Activated T-cell treated with anti-CD3 and anti-CD28 coated beads, Interleukin-2, amount 50 U/mL, for 4 hours (primary cell): ENCODE results near the gene DGKD. TPM values are rescaled to one million over a fixed set of nuclear protein-coding genes. Genes with fewer than 3 reads are reported as not detected.

Source experiments
- ATAC-seq, 2 donors: fragments of 200-7000 bp; cut with Tn5 transposase; one replicate each; pipeline ENCODE4 v1.10.0; 2021
- DNase-seq: peaks from one replicate; pipeline ENCODE4 v3.0.0-alpha.2; 2020
- H3K27me3 Mint-ChIP-seq: one replicate; pipeline ENCODE4 v1.8.0; 2021; ENCODE audit warnings: low read depth, mixed read lengths
- H3K36me3 Mint-ChIP-seq: one replicate; pipeline ENCODE4 v1.8.0; 2022; ENCODE audit warnings: mixed read lengths; ENCODE audit not compliant: insufficient read depth
- H3K4me1 Mint-ChIP-seq: one replicate; pipeline ENCODE4 v1.8.0; 2021; ENCODE audit warnings: low read depth, mixed read lengths
- H3K4me3 Mint-ChIP-seq: one replicate; pipeline ENCODE4 v1.8.0; 2021; ENCODE audit warnings: mild to moderate bottlenecking, moderate library complexity, mixed read lengths
- H3K9me3 Mint-ChIP-seq: one replicate; pipeline ENCODE4 v1.8.0; 2021; ENCODE audit warnings: mixed read lengths
- total RNA-seq, 3 donors: library from RNA; stranded (reverse); gene quantifications; one replicate each; pipeline ENCODE4 v1.2.1, GENCODE V29; 2021

DGKD gene
- total RNA-seq, 3 donors from 2014 or later: 38.8 to 44.9 (median 39.3) TPM

- Mint-ChIP-seq H3K36me3 (peaks cover 21% of the 10 kb centered on the region), H3K9me3 (peaks cover 7% of the 10 kb centered on the region), H3K4me3 (peak overlapping the region; percentile 67), H3K27me3 (no peaks in the 10 kb centered on the region), H3K4me1 (peaks cover 95% of the 10 kb centered on the region)
- ATAC-seq (peak; percentile 38 to 42), DNase-seq (peak; percentile 44)
Observed at GRCh38 chr2:233422050-233422639, 67.9 kb downstream of the DGKD start.

GRCh38 chr2:233422649-233423551, 68.6 kb downstream of the DGKD start:
- peaks cover 23% of the 10 kb centered on the region for H3K36me3 Mint-ChIP-seq
- H3K4me3 Mint-ChIP-seq: no peak overlapping the region
- ATAC-seq (no peak), DNase-seq (no peak)
- H3K4me1 Mint-ChIP-seq: peaks cover 94% of the 10 kb centered on the region
- peaks cover 7% of the 10 kb centered on the region for H3K9me3 Mint-ChIP-seq
- no peaks in the 10 kb centered on the region for H3K27me3 Mint-ChIP-seq

GRCh38 chr2:233423552-233423860, 69.2 kb downstream of the DGKD start:
- no peak overlapping the region for H3K4me3 Mint-ChIP-seq
- no peak for ATAC-seq
- H3K4me1 Mint-ChIP-seq: peaks cover 95% of the 10 kb centered on the region
- H3K9me3 Mint-ChIP-seq: peaks cover 7% of the 10 kb centered on the region
- no peak for DNase-seq
- H3K27me3 Mint-ChIP-seq: no peaks in the 10 kb centered on the region
- H3K36me3 Mint-ChIP-seq: peaks cover 24% of the 10 kb centered on the region

GRCh38 chr2:233424154-233424951, 70.1 kb downstream of the DGKD start:
- Mint-ChIP-seq H3K4me1 (peaks cover 95% of the 10 kb centered on the region), H3K4me3 (no peak overlapping the region), H3K27me3 (no peaks in the 10 kb centered on the region), H3K9me3 (peaks cover 7% of the 10 kb centered on the region), H3K36me3 (peaks cover 24% of the 10 kb centered on the region)
- no peak for ATAC-seq
- no peak for DNase-seq

- H3K27me3 Mint-ChIP-seq: no peaks in the 10 kb centered on the region
- H3K4me1 Mint-ChIP-seq: peaks cover 89% of the 10 kb centered on the region
- DNase-seq (peak; percentile 56), ATAC-seq (peak; percentile 86 to 91)
- peaks cover 24% of the 10 kb centered on the region for H3K36me3 Mint-ChIP-seq
- H3K9me3 Mint-ChIP-seq: peaks cover 7% of the 10 kb centered on the region
- H3K4me3 Mint-ChIP-seq: no peak overlapping the region
Observed at GRCh38 chr2:233426619-233427342, 72.5 kb downstream of the DGKD start.

GRCh38 chr2:233428008-233428407, 73.7 kb downstream of the DGKD start:
- H3K36me3 Mint-ChIP-seq: peaks cover 26% of the 10 kb centered on the region
- no peaks in the 10 kb centered on the region for H3K27me3 Mint-ChIP-seq
- H3K4me3 Mint-ChIP-seq: no peak overlapping the region
- H3K4me1 Mint-ChIP-seq: peaks cover 80% of the 10 kb centered on the region
- peaks cover 7% of the 10 kb centered on the region for H3K9me3 Mint-ChIP-seq
- ATAC-seq: no peak
- DNase-seq: no peak

- no peak for DNase-seq
Observed at GRCh38 chr2:233428438-233428837, 74.1 kb downstream of the DGKD start.

GRCh38 chr2:233429175-233429897, 75.0 kb downstream of the DGKD start:
- Mint-ChIP-seq H3K9me3 (peaks cover 7% of the 10 kb centered on the region), H3K36me3 (peaks cover 24% of the 10 kb centered on the region), H3K27me3 (no peaks in the 10 kb centered on the region), H3K4me3 (no peak overlapping the region), H3K4me1 (peaks cover 69% of the 10 kb centered on the region)
- ATAC-seq (no peak), DNase-seq (no peak)

More at GRCh38 chr2:233428438-233428837, 74.1 kb downstream of the DGKD start:
- Mint-ChIP-seq H3K9me3 (peaks cover 7% of the 10 kb centered on the region), H3K4me3 (no peak overlapping the region), H3K27me3 (no peaks in the 10 kb centered on the region), H3K4me1 (peaks cover 76% of the 10 kb centered on the region), H3K36me3 (peaks cover 26% of the 10 kb centered on the region)
- no peak for ATAC-seq

GRCh38 chr2:233430081-233430480, 75.8 kb downstream of the DGKD start:
- H3K9me3 Mint-ChIP-seq: peaks cover 7% of the 10 kb centered on the region
- no peak for ATAC-seq
- H3K36me3 Mint-ChIP-seq: peaks cover 28% of the 10 kb centered on the region
- no peaks in the 10 kb centered on the region for H3K27me3 Mint-ChIP-seq
- H3K4me1 Mint-ChIP-seq: peaks cover 67% of the 10 kb centered on the region
- no peak for DNase-seq
- no peak overlapping the region for H3K4me3 Mint-ChIP-seq

GRCh38 chr2:233430651-233431050, 76.4 kb downstream of the DGKD start:
- no peaks in the 10 kb centered on the region for H3K27me3 Mint-ChIP-seq
- H3K9me3 Mint-ChIP-seq: peaks cover 7% of the 10 kb centered on the region
- H3K4me3 Mint-ChIP-seq: no peak overlapping the region
- DNase-seq: no peak
- ATAC-seq: no peak
- peaks cover 63% of the 10 kb centered on the region for H3K4me1 Mint-ChIP-seq
- peaks cover 28% of the 10 kb centered on the region for H3K36me3 Mint-ChIP-seq

GRCh38 chr2:233433029-233433428, 78.7 kb downstream of the DGKD start:
- peaks cover 17% of the 10 kb centered on the region for H3K36me3 Mint-ChIP-seq
- H3K4me3 Mint-ChIP-seq: no peak overlapping the region
- ATAC-seq: no peak
- no peaks in the 10 kb centered on the region for H3K27me3 Mint-ChIP-seq
- H3K4me1 Mint-ChIP-seq: peaks cover 40% of the 10 kb centered on the region
- no peak for DNase-seq
- H3K9me3 Mint-ChIP-seq: no peaks in the 10 kb centered on the region

- no peaks in the 10 kb centered on the region for H3K27me3 Mint-ChIP-seq
- H3K36me3 Mint-ChIP-seq: peaks cover 20% of the 10 kb centered on the region
- no peak overlapping the region for H3K4me3 Mint-ChIP-seq
- no peaks in the 10 kb centered on the region for H3K9me3 Mint-ChIP-seq
- peaks cover 33% of the 10 kb centered on the region for H3K4me1 Mint-ChIP-seq
- ATAC-seq (no peak), DNase-seq (no peak)
Observed at GRCh38 chr2:233433794-233434193, 79.5 kb downstream of the DGKD start.

- H3K36me3 Mint-ChIP-seq: peaks cover 27% of the 10 kb centered on the region
- peaks cover 23% of the 10 kb centered on the region for H3K4me1 Mint-ChIP-seq
- ATAC-seq: no peak
- DNase-seq: no peak
- H3K4me3 Mint-ChIP-seq: no peak overlapping the region
- no peaks in the 10 kb centered on the region for H3K27me3 Mint-ChIP-seq
- no peaks in the 10 kb centered on the region for H3K9me3 Mint-ChIP-seq
Observed at GRCh38 chr2:233434666-233435330, 80.5 kb downstream of the DGKD start.
